M059J (cell line): ENCODE measurements around the gene RFPL4A. TPM values are rescaled to one million over a fixed set of nuclear protein-coding genes. Genes with fewer than 3 reads are reported as not detected.

Source experiments
- DNase-seq: peaks from one replicate; pipeline ENCODE4 v3.0.0-alpha.2; 2012; ENCODE audit warnings: low read depth
- total RNA-seq: library from RNA; depleted of rRNA; stranded (reverse); fragments of >200 nt; shearing (Covaris generic); gene quantifications from 2 replicates; pipeline ENCODE4 v1.2.3, GENCODE V29; 2014; rRNA removed

RFPL4A gene
- total RNA-seq, 1 experiment from 2014 or later: not detected

DNA sequence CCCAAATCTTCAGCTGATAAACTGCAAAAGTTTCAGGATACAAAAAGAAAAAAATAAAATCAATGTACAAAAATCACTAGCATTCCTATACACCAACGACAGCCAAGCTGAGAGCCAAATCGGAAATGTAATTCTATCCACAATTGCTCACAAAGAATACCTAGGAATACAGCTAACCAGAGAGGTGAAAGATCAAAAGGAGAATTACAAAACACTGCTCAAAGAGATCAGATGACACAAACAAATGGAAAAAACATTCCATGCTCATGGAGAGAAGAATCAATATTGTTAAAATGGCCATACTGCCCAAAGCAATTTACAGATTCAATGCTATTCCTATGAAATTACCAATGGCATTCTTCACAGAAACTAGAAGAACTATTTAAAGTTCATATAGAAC, 43.4 kb downstream of the RFPL4A start:
- DNase-seq: peak; percentile 42

- DNase-seq: peak; percentile 94
Measured at GRCh38 chr19:55809381-55810058, 50.6 kb downstream of the RFPL4A start.

GRCh38 chr19:55811340-55811739, 52.4 kb downstream of the RFPL4A start:
- no peak for DNase-seq

DNA sequence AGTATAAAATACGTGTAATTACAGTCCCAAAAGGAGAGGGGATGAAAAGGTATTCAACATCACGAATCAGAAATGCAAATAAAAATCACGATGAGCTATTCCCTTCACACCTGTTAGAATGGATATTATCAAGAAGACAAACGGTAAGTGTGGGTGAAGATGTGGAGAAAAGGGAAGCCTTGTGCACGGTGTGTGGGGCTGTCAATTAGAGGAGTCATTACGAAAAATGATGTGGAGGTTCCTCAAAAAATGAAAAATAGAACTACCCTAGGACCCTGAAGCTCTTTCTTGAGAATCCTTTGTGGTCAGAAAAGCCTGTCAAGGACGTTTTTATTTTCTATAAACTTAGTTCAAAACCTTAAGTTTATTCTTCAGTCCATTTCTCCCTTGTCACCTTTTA, 53.6 kb downstream of the RFPL4A start:
- DNase-seq: no peak

Other genes starting within 250 kb of the RFPL4A start
- 0.20 TPM in 1 of 2 replicates, not detected in the other for gene SBK2, start 222.0 kb upstream of the RFPL4A start, total RNA-seq
- not detected in 2 replicates for gene SBK3, start 213.6 kb upstream of the RFPL4A start, total RNA-seq
- 1.6 and 4.3 TPM in 2 replicates for gene ZNF579, start 178.2 kb upstream of the RFPL4A start, total RNA-seq
- gene FIZ1, start 159.6 kb upstream of the RFPL4A start, total RNA-seq: 0.81 and 6.3 TPM in 2 replicates
- 11.7 and 14.7 TPM in 2 replicates for gene ZNF524, start 158.8 kb upstream of the RFPL4A start, total RNA-seq
- 1.4 and 2.5 TPM in 2 replicates for gene ZNF865, start 153.4 kb upstream of the RFPL4A start, total RNA-seq
- gene ZNF784, start 134.5 kb upstream of the RFPL4A start, total RNA-seq: 2.2 and 5.1 TPM in 2 replicates
- 18.2 and 20.9 TPM in 2 replicates for gene ZNF580, start 118.1 kb upstream of the RFPL4A start, total RNA-seq
- 12.6 and 15.9 TPM in 2 replicates for gene ZNF581, start 115.4 kb upstream of the RFPL4A start, total RNA-seq
- gene CCDC106, start 110.9 kb upstream of the RFPL4A start, total RNA-seq: 4.9 and 5.1 TPM in 2 replicates
- 140 and 148 TPM in 2 replicates for gene U2AF2, start 104.1 kb upstream of the RFPL4A start, total RNA-seq
- 27.7 and 102 TPM in 2 replicates for gene EPN1, start 83.9 kb upstream of the RFPL4A start, total RNA-seq
- gene NLRP9, start 20.7 kb upstream of the RFPL4A start, total RNA-seq: not detected in 2 replicates
- gene RFPL4AL1, start 10.0 kb downstream of the RFPL4A start, total RNA-seq: not detected in 2 replicates
- gene NLRP11, start 72.9 kb downstream of the RFPL4A start, total RNA-seq: 2.4 and 4.4 TPM in 2 replicates
- gene NLRP4, start 77.4 kb downstream of the RFPL4A start, total RNA-seq: 0.05 TPM in 1 of 2 replicates, not detected in the other
- not detected in 2 replicates for gene NLRP13, start 173.2 kb downstream of the RFPL4A start, total RNA-seq
- not detected in 2 replicates for gene NLRP8, start 188.7 kb downstream of the RFPL4A start, total RNA-seq
- gene NLRP5, start 227.7 kb downstream of the RFPL4A start, total RNA-seq: not detected in 2 replicates